HCT116 (cell line): ENCODE results near the gene GARS1. TPM values are rescaled to one million over a fixed set of nuclear protein-coding genes. Genes with fewer than 3 reads are reported as not detected.

Source experiments
- ATAC-seq: fragments of 200-7000 bp; cut with Tn5 transposase; 2 replicates; pipeline ENCODE4 v1.9.1; 2020; ENCODE audit warnings: mild to moderate bottlenecking, moderate library complexity
- BruUV-seq: library from RNA; stranded (reverse); fragments of 400-500 nt; replicated peaks from 2 replicates; lab custom pipeline; 2021; lab: Mats Ljungman, UMichigan
- CTCF ChIA-PET: fragments of 300-600 bp; sonication (Branson Sonifier 250); formaldehyde crosslinking; loops from one replicate; lab custom pipeline; 2021; ENCODE audit warnings: antibody characterized with exemption; lab: Charles Lee
- POLR2A ChIA-PET: fragments of 300-600, 350-600 bp; sonication (Branson Sonifier 250); formaldehyde crosslinking; loops from one replicate; lab custom pipeline; 2021; ENCODE audit warnings: antibody characterized with exemption; lab: Charles Lee
- RAD21 ChIA-PET, 2 experiments: fragments of 300-600 bp; sonication (Branson Sonifier 250); formaldehyde crosslinking; loops; one replicate each; lab custom pipeline; 2023; ENCODE audit warnings: low total read pairs in 2 of 2; ENCODE audit not compliant: uncharacterized antibody in 2 of 2, unreplicated experiment in 2 of 2, low non-redundant PET in 1 of 2; lab: Charles Lee
- DNase-seq: peaks from one replicate; pipeline ENCODE4 v3.0.0-alpha.2; 2010; ENCODE audit warnings: low read depth, low spot score
- H2AFZ ChIP-seq: fragments of 200-600 bp; shearing (Covaris generic), sonication (generic); 2 replicates; pipeline ENCODE4 v1.6.1; 2017; ENCODE audit warnings: low read depth, mixed run types, mixed read lengths, antibody characterized with exemption, low read length; ENCODE audit not compliant: poor library complexity, severe bottlenecking
- H3K27ac ChIP-seq: 2 replicates; pipeline ENCODE4 v1.5.1; 2012; ENCODE audit warnings: low read depth, low read length
- H3K27me3 ChIP-seq: fragments of 200-600 bp; sonication (generic); 2 replicates; pipeline ENCODE4 v1.6.1; 2016; ENCODE audit warnings: mixed run types, low read length, mixed read lengths; ENCODE audit not compliant: insufficient read depth
- H3K36me3 ChIP-seq, 2 experiments: fragments of 200-500 bp in 1 of 2; fragments of 200-600 bp in 1 of 2; sonication (Bioruptor generic) in 1 of 2; sonication (generic) in 1 of 2; 2 replicates each; pipeline versions ENCODE4 v1.5.1 to v1.6.1; 2014 to 2016; ENCODE audit warnings: low read length in 2 of 2, inconsistent platforms in 1 of 2, mixed read lengths in 1 of 2, mixed run types in 1 of 2; ENCODE audit not compliant: insufficient read depth in 2 of 2, control insufficient read depth in 1 of 2
- H3K4me1 ChIP-seq, 2 experiments: fragments of 200-600 bp in 1 of 2; sonication (generic) in 1 of 2; 2 replicates each; pipeline versions ENCODE4 v1.5.1 to v1.6.1; 2012 to 2017; ENCODE audit warnings: low read length in 2 of 2, inconsistent platforms in 1 of 2, mild to moderate bottlenecking in 1 of 2, mixed read lengths in 1 of 2, mixed run types in 1 of 2, moderate library complexity in 1 of 2; ENCODE audit not compliant: insufficient read depth in 2 of 2, control insufficient read depth in 1 of 2
- H3K4me2 ChIP-seq: fragments of 200-600 bp; sonication (generic); 2 replicates; pipeline ENCODE4 v1.6.1; 2017; ENCODE audit warnings: mixed run types, low read length, mixed read lengths
- H3K4me3 ChIP-seq, 2 experiments: fragments of 200-600 bp in 1 of 2; sonication (generic) in 1 of 2; replicated peaks in 1 of 2; 2 replicates each; pipeline ENCODE4 v1.5.1; 2011 to 2016; ENCODE audit warnings: low read length in 2 of 2, control low read depth in 1 of 2, low read depth in 1 of 2, mild to moderate bottlenecking in 1 of 2, mixed read lengths in 1 of 2, mixed run types in 1 of 2
- H3K79me2 ChIP-seq: fragments of 200-600 bp; sonication (generic); 2 replicates; pipeline ENCODE4 v1.6.1; 2017; ENCODE audit warnings: mild to moderate bottlenecking, mixed run types, low read length, moderate library complexity, mixed read lengths; ENCODE audit not compliant: insufficient read depth
- H3K9ac ChIP-seq: fragments of 200-600 bp; sonication (generic); 2 replicates; pipeline ENCODE4 v1.6.1; 2016; ENCODE audit warnings: low read length, mixed read lengths
- H3K9me2 ChIP-seq: fragments of 200-600 bp; sonication (generic), shearing (Covaris generic); 2 replicates; pipeline ENCODE4 v1.6.1; 2017; ENCODE audit warnings: mixed run types, mild to moderate bottlenecking, moderate library complexity; ENCODE audit not compliant: insufficient read depth
- H3K9me3 ChIP-seq, 2 experiments: fragments of 200-500 bp in 1 of 2; fragments of 200-600 bp in 1 of 2; sonication (Bioruptor generic) in 1 of 2; sonication (generic) in 1 of 2; 2 replicates each; pipeline ENCODE4 v1.6.1; 2014 to 2017; ENCODE audit warnings: low read length in 2 of 2, mixed read lengths in 2 of 2, inconsistent platforms in 1 of 2, low read depth in 1 of 2, mild to moderate bottlenecking in 1 of 2, mixed run types in 1 of 2, moderate library complexity in 1 of 2; ENCODE audit not compliant: control insufficient read depth in 1 of 2, insufficient read depth in 1 of 2
- H4K20me1 ChIP-seq: fragments of 200-600 bp; sonication (generic), shearing (Covaris generic); 2 replicates; pipeline ENCODE4 v1.6.1; 2017; ENCODE audit warnings: mixed run types, mild to moderate bottlenecking, moderate library complexity; ENCODE audit not compliant: insufficient read depth
- CEBPB ChIP-seq: IDR thresholded peaks from 2 replicates; pipeline ENCODE4 v1.6.1; 2012; ENCODE audit warnings: low read depth
- EGR1 ChIP-seq: IDR thresholded peaks from 2 replicates; pipeline ENCODE4 v1.6.1; 2012; ENCODE audit warnings: low read depth
- ELF1 ChIP-seq: IDR thresholded peaks from 2 replicates; pipeline ENCODE4 v1.6.1; 2012; ENCODE audit warnings: low read depth, borderline replicate concordance
- EZH2 ChIP-seq: fragments of 200-600 bp; sonication (generic); IDR thresholded peaks from 2 replicates; pipeline ENCODE4 v1.6.1; 2017; ENCODE audit warnings: antibody characterized with exemption, mixed run types
- JUND ChIP-seq: IDR thresholded peaks from 2 replicates; pipeline ENCODE4 v1.6.1; 2012
- SRF ChIP-seq: IDR thresholded peaks from 2 replicates; pipeline ENCODE4 v1.6.1; 2012; ENCODE audit warnings: low read depth
- YY1 ChIP-seq: IDR thresholded peaks from 2 replicates; pipeline ENCODE4 v1.6.1; 2011; ENCODE audit warnings: low read length, low read depth, moderate library complexity, mild to moderate bottlenecking; ENCODE audit not compliant: insufficient replicate concordance; ENCODE audit errors: extremely low read depth
- ZBTB33 ChIP-seq: IDR thresholded peaks from 2 replicates; pipeline ENCODE4 v1.6.1; 2011; ENCODE audit warnings: mild to moderate bottlenecking, low read length, moderate library complexity; ENCODE audit not compliant: insufficient replicate concordance; ENCODE audit errors: extremely low read depth
- ZFX ChIP-seq: fragments of 450-650 bp; IDR thresholded peaks from 2 replicates; pipeline ENCODE4 v1.6.1; 2017
- ZNF274 ChIP-seq: fragments of 200-500 bp; sonication (Bioruptor generic); IDR thresholded peaks from 2 replicates; pipeline ENCODE4 v1.6.1; 2014; ENCODE audit warnings: mild to moderate bottlenecking, low read depth, low read length, inconsistent platforms
- intact Hi-C: fragments of 100-400 bp; cut with micrococcal nuclease; formaldehyde crosslinking; loops from 2 replicates; pipeline ENCODE4 v1.10.0; 2022
- total RNA-seq: library from RNA; stranded (reverse); gene quantifications from one replicate; pipeline ENCODE4 v1.2.1, GENCODE V29; 2021; ENCODE audit not compliant: unreplicated experiment
- TF ChIP-seq, protein P1 (sequence below), 3 experiments: fragments of 200-600 bp in 1 of 3; sonication (generic) in 1 of 3; IDR thresholded peaks in 2 of 3; conservative IDR thresholded peaks in 1 of 3; 2 replicates each; pipeline ENCODE4 v1.5.1; 2012 to 2017; ENCODE audit warnings: low read depth in 2 of 3, low read length in 2 of 3, antibody characterized with exemption in 1 of 3, borderline replicate concordance in 1 of 3, control low read depth in 1 of 3, mild to moderate bottlenecking in 1 of 3, mixed read lengths in 1 of 3, mixed run types in 1 of 3, moderate library complexity in 1 of 3; ENCODE audit not compliant: insufficient read depth in 1 of 3
- TF ChIP-seq, protein P2 (sequence below): IDR thresholded peaks from 2 replicates; pipeline ENCODE4 v1.6.1; 2012

Gene GARS1
- total RNA-seq, 1 experiment from 2014 or later = 329 TPM

DNA sequence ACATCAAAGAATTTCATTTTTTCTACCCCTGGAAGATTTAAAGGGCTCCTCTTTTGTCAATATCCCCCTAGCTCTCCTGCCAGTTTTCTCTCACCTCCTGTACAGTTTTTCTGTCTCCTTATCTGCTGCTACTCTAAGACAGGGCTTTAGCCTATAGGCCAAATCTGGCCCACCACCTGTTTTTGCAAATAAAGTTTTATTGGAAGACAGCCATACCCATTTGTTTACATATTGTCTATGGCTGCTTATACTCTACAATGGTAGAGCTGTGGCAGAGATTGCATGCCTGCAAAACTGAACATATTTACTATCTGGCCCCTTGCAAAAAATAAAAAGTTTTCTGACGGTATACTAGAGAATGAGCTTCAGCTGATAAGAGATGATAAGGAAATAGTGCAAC lies 37.4 kb upstream of the GARS1 start:
- H3K4me2 ChIP-seq = no peak overlapping the region
- no peak for TF ChIP-seq ZNF274
- peaks cover 0 to 6% of the 10 kb centered on the region in 2 experiments; a peak in 1 of 4 replicates for H3K36me3 ChIP-seq
- ChIA-PET CTCF (no interaction called here), RAD21 (no interaction called here), POLR2A (no interaction called here)
- no peak overlapping the region for H3K4me3 ChIP-seq
- intact Hi-C loops = no loop called here
- DNase-seq (no peak), ATAC-seq (no peak)
- BruUV-seq = no TSS peak
- no peaks in the 10 kb centered on the region for H3K9me3 ChIP-seq
- no peaks in the 10 kb centered on the region for H3K27me3 ChIP-seq
- peaks cover 2 to 4% of the 10 kb centered on the region in 2 experiments for H3K4me1 ChIP-seq
- no peak overlapping the region for H3K9ac ChIP-seq
- no peak overlapping the region for H3K27ac ChIP-seq
- H3K79me2 ChIP-seq = no peaks in the 10 kb centered on the region
- no peaks in the 10 kb centered on the region for H3K9me2 ChIP-seq
- H4K20me1 ChIP-seq = no peaks in the 10 kb centered on the region
- no peak overlapping the region for H2AFZ ChIP-seq

GRCh38 chr7:30559611-30560010 lies 35.1 kb upstream of the GARS1 start:
- no peak overlapping the region for H3K4me3 ChIP-seq
- H3K9ac ChIP-seq = no peak overlapping the region
- no peak overlapping the region for H3K4me2 ChIP-seq
- intact Hi-C loops = loop anchor here (5.0 to 10.0 kb wide), 2 partner anchors 137 to 495 kb away; no protein-coding TSS in a partner anchor
- no peak for DNase-seq
- RAD21 ChIA-PET = no interaction called here
- no peak overlapping the region for H2AFZ ChIP-seq
- H3K27me3 ChIP-seq = no peaks in the 10 kb centered on the region
- TF ChIP-seq SRF = no peak
- TF ChIP-seq EZH2 = no peak
- no peak for TF ChIP-seq ELF1
- no peak for TF ChIP-seq ZBTB33
- TF ChIP-seq EGR1 = no peak
- no peak for TF ChIP-seq YY1
- no peak for TF ChIP-seq JUND
- TF ChIP-seq, protein P1, sequence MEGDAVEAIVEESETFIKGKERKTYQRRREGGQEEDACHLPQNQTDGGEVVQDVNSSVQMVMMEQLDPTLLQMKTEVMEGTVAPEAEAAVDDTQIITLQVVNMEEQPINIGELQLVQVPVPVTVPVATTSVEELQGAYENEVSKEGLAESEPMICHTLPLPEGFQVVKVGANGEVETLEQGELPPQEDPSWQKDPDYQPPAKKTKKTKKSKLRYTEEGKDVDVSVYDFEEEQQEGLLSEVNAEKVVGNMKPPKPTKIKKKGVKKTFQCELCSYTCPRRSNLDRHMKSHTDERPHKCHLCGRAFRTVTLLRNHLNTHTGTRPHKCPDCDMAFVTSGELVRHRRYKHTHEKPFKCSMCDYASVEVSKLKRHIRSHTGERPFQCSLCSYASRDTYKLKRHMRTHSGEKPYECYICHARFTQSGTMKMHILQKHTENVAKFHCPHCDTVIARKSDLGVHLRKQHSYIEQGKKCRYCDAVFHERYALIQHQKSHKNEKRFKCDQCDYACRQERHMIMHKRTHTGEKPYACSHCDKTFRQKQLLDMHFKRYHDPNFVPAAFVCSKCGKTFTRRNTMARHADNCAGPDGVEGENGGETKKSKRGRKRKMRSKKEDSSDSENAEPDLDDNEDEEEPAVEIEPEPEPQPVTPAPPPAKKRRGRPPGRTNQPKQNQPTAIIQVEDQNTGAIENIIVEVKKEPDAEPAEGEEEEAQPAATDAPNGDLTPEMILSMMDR (IDR thresholded peaks at IDR 0.05 in 2 of 3, conservative IDR thresholded peaks at IDR 0.05 in 1 of 3; ENCODE audit: borderline replicate concordance in 1 of 3, insufficient read depth in 1 of 3, low read depth in 2 of 3, low read length in 2 of 3) = no peak
- no peak for TF ChIP-seq CEBPB
- TF ChIP-seq, protein P2, sequence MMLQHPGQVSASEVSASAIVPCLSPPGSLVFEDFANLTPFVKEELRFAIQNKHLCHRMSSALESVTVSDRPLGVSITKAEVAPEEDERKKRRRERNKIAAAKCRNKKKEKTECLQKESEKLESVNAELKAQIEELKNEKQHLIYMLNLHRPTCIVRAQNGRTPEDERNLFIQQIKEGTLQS = no peak
- no peak for TF ChIP-seq ZFX
- ATAC-seq = no peak
- CTCF ChIA-PET = interaction anchor here (0.7 kb wide), 1 partner anchor 1633 kb away, joined by 3 read pairs; no protein-coding TSS in a partner anchor
- no peaks in the 10 kb centered on the region for H3K9me2 ChIP-seq
- POLR2A ChIA-PET = no interaction called here
- BruUV-seq = no TSS peak
- peaks cover 0 to 10% of the 10 kb centered on the region in 2 experiments; a peak in 1 of 4 replicates for H3K36me3 ChIP-seq
- no peak overlapping the region for H3K27ac ChIP-seq
- H3K9me3 ChIP-seq = no peaks in the 10 kb centered on the region
- no peaks in the 10 kb centered on the region for H4K20me1 ChIP-seq
- no peaks in the 10 kb centered on the region for H3K79me2 ChIP-seq
- peaks cover 15 to 24% of the 10 kb centered on the region in 2 experiments for H3K4me1 ChIP-seq
